Psoas muscle (tissue), 8 donors: ENCODE data around the gene AUTS2. TPM values are rescaled to one million over a fixed set of nuclear protein-coding genes. Genes with fewer than 3 reads are reported as not detected.

Experiments used
- ATAC-seq, 4 donors: fragments of 200-7000 bp; cut with Tn5 transposase; one replicate each; pipeline ENCODE4 v1.9.1; 2020; ENCODE audit warnings: moderate library complexity in 3 of 4, mild to moderate bottlenecking in 2 of 4
- DNase-seq, 2 donors: peaks; one replicate each; pipeline ENCODE4 v3.0.0-alpha.2; 2020
- H3K27ac ChIP-seq: fragments of 200-600 bp; one replicate; pipeline ENCODE4 v1.8.0; 2022
- H3K27me3 ChIP-seq, 3 donors: fragments of 200-600 bp in 1 of 3; one replicate each; pipeline versions ENCODE4 v1.6.1 to v1.8.0; 2013 to 2022; ENCODE audit warnings: low read length in 2 of 3, mild to moderate bottlenecking in 2 of 3, moderate library complexity in 1 of 3; ENCODE audit not compliant: insufficient read depth in 3 of 3
- H3K36me3 ChIP-seq, 2 donors: fragments of 200-600 bp in 1 of 2; one replicate each; pipeline versions ENCODE4 v1.6.1 to v1.8.0; 2013 to 2022; ENCODE audit warnings: low read depth in 1 of 2, mild to moderate bottlenecking in 1 of 2, moderate library complexity in 1 of 2; ENCODE audit not compliant: insufficient read depth in 1 of 2
- H3K4me1 ChIP-seq: fragments of 200-600 bp; one replicate; pipeline ENCODE4 v1.8.0; 2022
- H3K4me3 ChIP-seq: fragments of 200-600 bp; one replicate; pipeline ENCODE4 v1.8.0; 2022; ENCODE audit warnings: mild to moderate bottlenecking
- H3K9me3 ChIP-seq: fragments of 200-600 bp; one replicate; pipeline ENCODE4 v1.8.0; 2022
- CTCF ChIP-seq: fragments of 200-600 bp; IDR thresholded peaks from one replicate; pipeline ENCODE4 v1.8.0; 2022; ENCODE audit warnings: antibody characterized with exemption
- WGBS, 3 donors: extraction: QIAGEN DNeasy Blood & Tissue Kit; methylation state at CpG; one replicate each; pipeline versions ENCODE4 v1.1.6 to v1.1.7; 2013; 5-methylcytosine and 5-hydroxymethylcytosine counted together
- intact Hi-C, 2 donors: fragments of 100-400 bp; cut with DNase I; formaldehyde crosslinking; loops; one replicate each; pipeline versions ENCODE4 v1.11.0 to v1.14.2; 2022
- polyA plus RNA-seq, 3 donors: library from polyadenylated mRNA; stranded (reverse); fragments of 200-250 nt; gene quantifications; one replicate each; pipeline ENCODE4 v1.2.3, GENCODE V29; 2013
- total RNA-seq, 4 donors: library from RNA; stranded (reverse); fragmentation: NEBNext Ultra II Directional in 2 of 4; extraction: Animal tissue kit (Norgen Biotek cat#: 25700) in 2 of 4; gene quantifications; one replicate each; pipeline versions ENCODE4 v1.2.1 to v1.2.4, GENCODE V29; 2021 to 2023
- donor health status: healthy with polysubstance abuse.
- donor health status: DM: no; HTN: no; CAD: no; lungs with moderate emphysema.
- donor health status: Bipolar disorder and iron deficiency.
- donor health status: healthy.
- donor health status: DM: yes; HTN: yes; CAD: no.
- donor health status: DM: no; HTN: no; CAD: no.
- donor health status: DM: no; HTN: no; CAD: no.
- donor health status: DM: yes; HTN: yes; CAD: no.

Gene AUTS2
- total and polyA plus RNA-seq, 7 donors: 5.0 to 33.5 (median 14.3) TPM

- TF ChIP-seq CTCF: no peak
- 92 to 93% (median 93%) methylated on average over 9 of the region's 9 CpGs for WGBS, 3 donors
- intact Hi-C loops: no loop called here
- Histone ChIP-seq H3K27ac (no peak overlapping the region), H3K9me3 (no peaks in the 10 kb centered on the region), H3K27me3 (no peaks in the 10 kb centered on the region), H3K4me3 (no peak overlapping the region), H3K36me3 (no peaks in the 10 kb centered on the region), H3K4me1 (no peaks in the 10 kb centered on the region)
- no peak for ATAC-seq
- no peak for DNase-seq
Observed at GRCh38 chr7:70631718-70632117, 1033.4 kb downstream of the AUTS2 start.

- 86 to 96% (median 94%) methylated on average over 5 of the region's 5 CpGs for WGBS, 3 donors
- no peaks in the 10 kb centered on the region for H3K36me3 ChIP-seq
- no peak for DNase-seq
- no peaks in the 10 kb centered on the region for H3K9me3 ChIP-seq
- no peaks in the 10 kb centered on the region for H3K27me3 ChIP-seq
- intact Hi-C loops: no loop called here
- TF ChIP-seq CTCF: no peak
- no peak overlapping the region for H3K27ac ChIP-seq
- H3K4me1 ChIP-seq: no peaks in the 10 kb centered on the region
- no peak overlapping the region for H3K4me3 ChIP-seq
- no peak for ATAC-seq
Observed at GRCh38 chr7:70632400-70632799, 1034.1 kb downstream of the AUTS2 start.

- no peak for TF ChIP-seq CTCF
- no peak for DNase-seq
- ATAC-seq: no peak
- WGBS, 3 donors: 96 to 99% (median 98%) methylated on average over 8 of the region's 8 CpGs
- no peak overlapping the region for H3K27ac ChIP-seq
- no peaks in the 10 kb centered on the region for H3K9me3 ChIP-seq
- H3K36me3 ChIP-seq: no peaks in the 10 kb centered on the region
- H3K27me3 ChIP-seq: no peaks in the 10 kb centered on the region
- H3K4me3 ChIP-seq: no peak overlapping the region
- no peaks in the 10 kb centered on the region for H3K4me1 ChIP-seq
- intact Hi-C loops: no loop called here
Observed at GRCh38 chr7:70634071-70634470, 1035.8 kb downstream of the AUTS2 start.

GRCh38 chr7:70634610-70635068 is 1036.4 kb downstream of the AUTS2 start:
- WGBS, 3 donors: 96 to 98% (median 98%) methylated on average over 8 of the region's 8 CpGs

More at GRCh38 chr7:70634610-70635068, 1036.4 kb downstream of the AUTS2 start:
- intact Hi-C loops: no loop called here
- ATAC-seq (no peak), DNase-seq (no peak)
- Histone ChIP-seq H3K9me3 (no peaks in the 10 kb centered on the region), H3K4me1 (no peaks in the 10 kb centered on the region), H3K27ac (no peak overlapping the region), H3K4me3 (no peak overlapping the region), H3K36me3 (no peaks in the 10 kb centered on the region), H3K27me3 (no peaks in the 10 kb centered on the region)
- no peak for TF ChIP-seq CTCF
